Neuronal stem cell (in vitro differentiated cells): Measurements from ENCODE around the gene SIRPD.

Experiments used
- DNase-seq: peaks from one replicate; pipeline ENCODE4 v3.0.0-alpha.2; 2013; ENCODE audit warnings: low spot score
- H2AFZ ChIP-seq: one replicate; pipeline ENCODE4 v1.6.1; 2013; ENCODE audit warnings: mild to moderate bottlenecking, low read length, inconsistent platforms
- H2AK5ac ChIP-seq: 2 replicates; pipeline ENCODE4 v1.6.1; 2013; ENCODE audit warnings: low read depth, mild to moderate bottlenecking, inconsistent platforms, low read length, moderate library complexity, mixed read lengths
- H2BK120ac ChIP-seq: 2 replicates; pipeline ENCODE4 v1.6.1; 2013; ENCODE audit warnings: low read depth, mild to moderate bottlenecking, inconsistent platforms, low read length, moderate library complexity, mixed read lengths
- H2BK12ac ChIP-seq: one replicate; pipeline ENCODE4 v1.6.1; 2013; ENCODE audit warnings: low read length, inconsistent platforms
- H2BK15ac ChIP-seq: 2 replicates; pipeline ENCODE4 v1.6.1; 2013; ENCODE audit warnings: mild to moderate bottlenecking, low read length, inconsistent platforms, mixed read lengths
- H2BK5ac ChIP-seq: one replicate; pipeline ENCODE4 v1.6.1; 2013; ENCODE audit warnings: inconsistent platforms, mild to moderate bottlenecking, low read length, moderate library complexity
- H3K14ac ChIP-seq: one replicate; pipeline ENCODE4 v1.6.1; 2013; ENCODE audit warnings: low read length, inconsistent platforms
- H3K18ac ChIP-seq: 2 replicates; pipeline ENCODE4 v1.6.1; 2013; ENCODE audit warnings: low read length, inconsistent platforms
- H3K23ac ChIP-seq: 2 replicates; pipeline ENCODE4 v1.6.1; 2013; ENCODE audit warnings: low read depth, mild to moderate bottlenecking, mixed read lengths, low read length, inconsistent platforms; ENCODE audit not compliant: poor library complexity
- H3K27ac ChIP-seq: replicated peaks from 3 replicates; pipeline ENCODE4 v1.5.1; 2013; ENCODE audit warnings: low read length, inconsistent platforms
- H3K27me3 ChIP-seq, 3 experiments: 2 replicates each; pipeline ENCODE4 v1.6.1; 2013; ENCODE audit warnings: low read length in 3 of 3, mild to moderate bottlenecking in 2 of 3, inconsistent platforms in 1 of 3, low read depth in 1 of 3, mixed read lengths in 1 of 3, moderate library complexity in 1 of 3; ENCODE audit not compliant: control insufficient read depth in 3 of 3, insufficient read depth in 3 of 3
- H3K36me3 ChIP-seq, 2 donors: replicated peaks in 1 of 2; 2 replicates each; pipeline ENCODE4 v1.6.1; 2013; ENCODE audit warnings: low read length in 2 of 2; ENCODE audit not compliant: control insufficient read depth in 2 of 2, insufficient read depth in 2 of 2
- H3K4ac ChIP-seq: 2 replicates; pipeline ENCODE4 v1.6.1; 2013; ENCODE audit warnings: inconsistent platforms, mild to moderate bottlenecking, low read length, moderate library complexity
- H3K4me1 ChIP-seq, 2 donors: 1 replicate in 1 of 2; 2 replicates in 1 of 2; pipeline ENCODE4 v1.6.1; 2013; ENCODE audit warnings: low read length in 2 of 2, low read depth in 1 of 2; ENCODE audit not compliant: control insufficient read depth in 2 of 2, insufficient read depth in 1 of 2
- H3K4me2 ChIP-seq: one replicate; pipeline ENCODE4 v1.6.1; 2013; ENCODE audit warnings: mild to moderate bottlenecking, low read length, inconsistent platforms; ENCODE audit not compliant: insufficient read depth, poor library complexity, severe bottlenecking
- H3K4me3 ChIP-seq, 2 donors: 2 replicates each; pipeline ENCODE4 v1.5.1; 2013; ENCODE audit warnings: low read length in 2 of 2, mild to moderate bottlenecking in 2 of 2, inconsistent platforms in 1 of 2, moderate library complexity in 1 of 2
- H3K79me1 ChIP-seq: one replicate; pipeline ENCODE4 v1.6.1; 2013; ENCODE audit warnings: low read depth, mild to moderate bottlenecking, inconsistent platforms, low read length, moderate library complexity
- H3K9ac ChIP-seq: one replicate; pipeline ENCODE4 v1.6.1; 2013; ENCODE audit warnings: mild to moderate bottlenecking, low read depth, low read length, inconsistent platforms; ENCODE audit not compliant: poor library complexity
- H3K9me3 ChIP-seq, 2 donors: replicated peaks in 1 of 2; 2 replicates each; pipeline versions ENCODE3 to v1.6.1; 2013; ENCODE audit warnings: low read length in 2 of 2, mild to moderate bottlenecking in 2 of 2, inconsistent platforms in 1 of 2, low read depth in 1 of 2, mixed read lengths in 1 of 2, moderate library complexity in 1 of 2; ENCODE audit not compliant: control insufficient read depth in 2 of 2, insufficient read depth in 1 of 2
- H4K8ac ChIP-seq: one replicate; pipeline ENCODE4 v1.6.1; 2013; ENCODE audit warnings: low read depth, mild to moderate bottlenecking, inconsistent platforms, low read length, moderate library complexity
- H4K91ac ChIP-seq: one replicate; pipeline ENCODE4 v1.6.1; 2013; ENCODE audit warnings: low read length, low read depth, mild to moderate bottlenecking, inconsistent platforms; ENCODE audit not compliant: poor library complexity
- WGBS, 2 donors: extraction: QIAGEN DNeasy Blood & Tissue Kit; methylation state at CpG; one replicate each; pipeline ENCODE4 v1.1.7; 2013; ENCODE audit warnings: missing lambda C conversion rate in 2 of 2, mixed read lengths in 1 of 2; ENCODE audit not compliant: insufficient read length in 2 of 2, insufficient replicate concordance in 1 of 2; ENCODE audit errors: extremely low coverage in 2 of 2; 5-methylcytosine and 5-hydroxymethylcytosine counted together

The SIRPD gene

DNA sequence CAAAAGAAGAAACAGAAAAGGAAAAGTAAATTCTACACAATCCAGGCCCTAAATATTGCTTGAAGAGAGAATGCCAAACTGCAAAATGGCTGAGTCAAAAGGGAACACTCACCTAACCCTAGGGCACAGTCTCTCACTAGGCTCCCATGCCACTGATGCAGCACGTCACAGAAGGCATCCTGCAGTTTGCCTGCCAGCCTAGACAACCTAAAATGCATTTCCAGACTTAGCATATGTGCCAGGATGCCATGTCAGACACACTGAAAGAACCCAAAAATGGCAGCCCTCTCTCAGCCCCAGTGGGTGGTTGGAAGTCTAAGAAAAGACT, 10.6 kb upstream of the SIRPD start:
- Histone ChIP-seq H3K4me2 (no peak overlapping the region), H3K4me1 (peaks cover 0 to 2% of the 10 kb centered on the region in 2 donors), H2BK12ac (no peak overlapping the region), H3K23ac (no peak overlapping the region), H2AFZ (no peak overlapping the region), H2BK5ac (no peak overlapping the region), H2BK15ac (no peak overlapping the region), H3K36me3 (no peaks in the 10 kb centered on the region), H2AK5ac (no peak overlapping the region), H3K27ac (no peak overlapping the region), H2BK120ac (no peak overlapping the region), H3K9me3 (no peaks in the 10 kb centered on the region), H3K9ac (no peak overlapping the region), H4K8ac (no peak overlapping the region), H3K79me1 (no peaks in the 10 kb centered on the region), H3K27me3 (peaks cover 0 to 7% (median 0%) of the 10 kb centered on the region in 3 experiments), H3K14ac (no peak overlapping the region), H4K91ac (no peak overlapping the region), H3K18ac (no peak overlapping the region), H3K4ac (no peak overlapping the region), H3K4me3 (no peak overlapping the region)
- DNase-seq: no peak
- no CpG with 5 or more reads among the region's 1 CpG for WGBS, 2 donors

DNA sequence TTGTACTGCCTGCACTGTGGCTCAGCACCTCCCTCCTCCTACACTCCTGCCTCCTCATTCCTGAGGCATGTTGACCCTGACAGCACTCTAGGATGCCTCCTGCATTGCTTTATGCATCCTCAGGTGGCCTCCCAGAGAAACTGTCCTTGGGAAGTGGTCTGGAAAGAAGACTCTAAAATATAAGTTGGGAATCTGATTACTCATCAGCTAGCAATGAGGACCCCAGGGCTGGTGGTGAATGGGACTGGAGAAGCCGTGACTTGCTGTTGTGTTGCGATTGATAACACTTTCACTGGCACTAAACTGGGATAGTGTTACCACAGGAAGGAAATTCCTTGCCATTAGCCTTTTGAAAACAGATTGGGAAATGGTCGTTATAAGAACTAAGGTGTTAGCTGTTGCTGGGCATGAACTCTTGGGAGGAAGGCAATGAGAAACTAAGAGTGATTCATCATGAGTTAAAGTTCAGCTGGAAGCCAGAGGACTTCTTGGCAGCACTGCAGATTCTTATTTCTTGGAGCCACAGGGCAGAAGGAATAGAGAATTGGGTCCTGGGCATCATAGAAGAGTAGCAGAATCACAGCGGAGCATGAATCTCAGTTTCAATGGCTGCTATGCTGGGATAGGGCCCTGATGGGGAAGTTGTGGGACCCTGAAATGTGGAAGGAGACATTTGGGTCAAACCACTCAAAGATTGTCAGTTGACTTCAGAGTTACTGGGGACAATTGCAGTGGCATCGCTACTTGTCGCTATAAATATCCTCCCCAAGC, 10.1 kb upstream of the SIRPD start:
- H4K8ac ChIP-seq: no peak overlapping the region
- H3K23ac ChIP-seq: no peak overlapping the region
- no peak overlapping the region for H2BK5ac ChIP-seq
- no peak overlapping the region for H2AK5ac ChIP-seq
- no peak overlapping the region for H3K9ac ChIP-seq
- H3K4ac ChIP-seq: no peak overlapping the region
- H3K36me3 ChIP-seq: no peaks in the 10 kb centered on the region
- H2BK15ac ChIP-seq: no peak overlapping the region
- peaks cover 0 to 2% of the 10 kb centered on the region in 2 donors for H3K4me1 ChIP-seq
- DNase-seq: no peak
- no peak overlapping the region for H2BK12ac ChIP-seq
- H3K14ac ChIP-seq: no peak overlapping the region
- WGBS, 2 donors: no CpG with 5 or more reads among the region's 6 CpGs
- no peak overlapping the region for H2BK120ac ChIP-seq
- no peak overlapping the region for H3K4me2 ChIP-seq
- no peaks in the 10 kb centered on the region for H3K9me3 ChIP-seq
- H4K91ac ChIP-seq: no peak overlapping the region
- no peak overlapping the region for H3K27ac ChIP-seq
- H3K18ac ChIP-seq: no peak overlapping the region
- no peaks in the 10 kb centered on the region for H3K79me1 ChIP-seq
- H3K4me3 ChIP-seq: no peak overlapping the region
- peaks cover 0 to 7% (median 0%) of the 10 kb centered on the region in 3 experiments for H3K27me3 ChIP-seq
- H2AFZ ChIP-seq: no peak overlapping the region

DNA sequence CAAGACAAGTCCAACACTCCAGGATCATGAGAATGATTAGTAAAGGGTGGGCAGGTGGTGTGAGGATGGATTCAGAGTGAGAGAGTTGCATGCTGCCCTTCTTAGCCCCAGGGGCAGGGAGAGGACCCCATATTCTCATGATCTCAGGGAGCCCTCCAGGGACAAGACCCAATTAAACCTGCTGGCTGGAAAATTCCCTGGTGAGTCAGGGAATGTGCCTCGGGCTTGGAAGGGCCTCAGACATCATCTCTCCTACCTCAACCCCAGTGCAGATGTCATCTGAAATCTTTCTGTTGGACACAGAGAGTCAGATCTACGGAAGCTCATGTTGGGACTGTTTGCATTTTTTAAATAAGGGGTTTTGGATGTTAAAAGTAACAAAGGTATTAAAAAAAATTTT, 9.2 kb upstream of the SIRPD start:
- H3K4me1 ChIP-seq: peaks cover 0 to 2% of the 10 kb centered on the region in 2 donors
- no peak overlapping the region for H3K27ac ChIP-seq
- H3K36me3 ChIP-seq: no peaks in the 10 kb centered on the region
- no peak overlapping the region for H3K14ac ChIP-seq
- no peak for DNase-seq
- no peak overlapping the region for H3K4me2 ChIP-seq
- no peak overlapping the region for H2BK120ac ChIP-seq
- H3K27me3 ChIP-seq: peaks cover 0 to 7% (median 0%) of the 10 kb centered on the region in 3 experiments
- H3K18ac ChIP-seq: no peak overlapping the region
- H2AFZ ChIP-seq: no peak overlapping the region
- H3K9me3 ChIP-seq: no peaks in the 10 kb centered on the region
- H2BK12ac ChIP-seq: no peak overlapping the region
- no peak overlapping the region for H2BK15ac ChIP-seq
- no peak overlapping the region for H4K91ac ChIP-seq
- H3K23ac ChIP-seq: no peak overlapping the region
- no peak overlapping the region for H2BK5ac ChIP-seq
- H3K79me1 ChIP-seq: no peaks in the 10 kb centered on the region
- no peak overlapping the region for H3K4ac ChIP-seq
- H4K8ac ChIP-seq: no peak overlapping the region
- no peak overlapping the region for H3K9ac ChIP-seq
- H3K4me3 ChIP-seq: no peak overlapping the region
- no CpG with 5 or more reads among the region's 2 CpGs for WGBS, 2 donors
- H2AK5ac ChIP-seq: no peak overlapping the region

DNA sequence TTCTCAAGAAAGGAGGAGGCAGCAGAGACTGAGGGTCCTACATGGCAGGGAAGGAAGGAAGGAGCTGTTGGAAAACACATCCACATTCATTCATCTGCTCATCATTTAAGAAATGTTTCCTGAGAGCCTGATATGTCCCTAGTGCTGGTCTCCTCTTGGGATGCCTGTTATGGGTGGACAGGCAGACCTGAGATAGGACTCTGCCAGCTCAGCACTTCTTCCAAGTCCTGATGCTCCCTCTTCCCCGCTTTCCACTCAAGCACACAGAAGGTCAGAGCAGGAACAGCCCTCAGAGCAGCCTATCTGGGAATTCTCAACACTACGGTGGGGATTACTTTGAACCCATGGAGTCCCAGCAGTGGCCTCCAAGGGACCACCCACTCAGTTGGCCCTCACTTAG, 8.0 kb upstream of the SIRPD start:
- Histone ChIP-seq H2BK12ac (no peak overlapping the region), H3K27me3 (peaks cover 0 to 5% (median 0%) of the 10 kb centered on the region in 3 experiments), H3K9me3 (no peaks in the 10 kb centered on the region), H3K79me1 (no peaks in the 10 kb centered on the region), H3K4ac (no peak overlapping the region), H2BK15ac (no peak overlapping the region), H3K4me1 (peaks cover 0 to 2% of the 10 kb centered on the region in 2 donors), H2BK120ac (no peak overlapping the region), H4K8ac (no peak overlapping the region), H3K9ac (no peak overlapping the region), H4K91ac (no peak overlapping the region), H3K23ac (no peak overlapping the region), H3K36me3 (no peaks in the 10 kb centered on the region), H2BK5ac (no peak overlapping the region), H3K27ac (no peak overlapping the region), H3K14ac (no peak overlapping the region), H2AFZ (no peak overlapping the region), H2AK5ac (no peak overlapping the region), H3K18ac (no peak overlapping the region), H3K4me2 (no peak overlapping the region), H3K4me3 (no peak overlapping the region)
- no CpG with 5 or more reads among the region's 2 CpGs for WGBS, 2 donors
- no peak for DNase-seq
